ENCODE results near the gene ATP5PF.

GRCh38 chr21:25687787-25688186 lies 46.9 kb downstream of the ATP5PF start:
- TF ChIP-seq ZNF274 (IDR thresholded peaks at IDR 0.05; ENCODE audit: low read depth, low read length) = no peak
- TF ChIP-seq YY1 (IDR thresholded peaks at IDR 0.05; ENCODE audit: insufficient read depth, insufficient read length) = no peak

Data from NT2/D1 (cell line).